Measurements from ENCODE around the gene NEGR1. TPM values are rescaled to one million over a fixed set of nuclear protein-coding genes. Genes with fewer than 3 reads are reported as not detected.

Gene NEGR1
- total RNA-seq, 1 donor from 2014 or later = 7.6 TPM

DNA sequence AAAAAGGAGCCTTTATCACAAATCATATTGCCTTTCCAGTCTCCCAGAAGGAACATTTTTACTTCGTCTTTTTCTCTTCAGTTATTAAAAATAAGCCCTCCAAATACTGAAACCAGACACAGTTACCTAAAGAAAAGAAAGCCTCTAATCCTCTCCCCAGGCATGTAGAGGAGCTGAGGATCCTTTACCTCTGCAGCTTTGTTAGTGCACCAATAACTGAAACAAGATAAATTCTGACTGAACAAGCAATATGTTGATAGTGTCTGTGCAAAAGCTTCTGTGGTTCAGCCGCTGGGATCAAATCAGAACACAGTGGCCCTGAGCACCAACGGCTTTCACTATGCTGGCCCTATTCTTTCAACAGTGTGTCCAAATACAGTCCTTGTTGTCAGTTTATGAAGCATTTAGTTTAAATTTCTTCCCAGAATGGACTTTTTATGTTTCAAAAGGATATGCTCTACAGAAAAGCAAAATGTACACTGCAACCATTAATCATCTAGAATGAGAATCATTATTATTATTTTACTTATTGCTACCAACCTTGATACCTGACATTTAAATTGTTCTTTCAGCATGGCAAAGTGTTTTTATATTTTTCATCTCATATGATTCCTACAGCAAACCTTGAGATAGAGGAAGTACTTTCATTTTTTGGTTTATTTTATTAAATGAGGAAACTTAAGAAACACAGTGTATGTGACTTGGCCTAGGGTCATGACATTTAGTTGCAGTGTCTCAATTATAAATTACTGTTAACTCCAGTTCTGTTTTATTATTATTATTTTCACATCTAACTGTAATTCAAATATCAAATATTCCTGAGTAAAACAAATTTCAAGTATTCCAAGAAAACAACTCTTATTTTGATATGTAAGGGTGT is 217.9 kb downstream of the NEGR1 start:
- no peak overlapping the region for H3K27ac Mint-ChIP-seq (ENCODE audit: unreplicated experiment)
- H3K4me1 Mint-ChIP-seq (ENCODE audit: unreplicated experiment) = no peaks in the 10 kb centered on the region
- no peak for DNase-seq (ENCODE audit: extremely low spot score, unreplicated experiment)
- H3K27me3 Mint-ChIP-seq (ENCODE audit: unreplicated experiment) = no peaks in the 10 kb centered on the region
- H3K4me3 Mint-ChIP-seq (ENCODE audit: unreplicated experiment) = no peak overlapping the region
- no peaks in the 10 kb centered on the region for H3K9me3 Mint-ChIP-seq (ENCODE audit: unreplicated experiment)
- H3K36me3 Mint-ChIP-seq (ENCODE audit: unreplicated experiment) = no peaks in the 10 kb centered on the region
- no peak for TF ChIP-seq CTCF (IDR thresholded peaks at IDR 0.05)

DNA sequence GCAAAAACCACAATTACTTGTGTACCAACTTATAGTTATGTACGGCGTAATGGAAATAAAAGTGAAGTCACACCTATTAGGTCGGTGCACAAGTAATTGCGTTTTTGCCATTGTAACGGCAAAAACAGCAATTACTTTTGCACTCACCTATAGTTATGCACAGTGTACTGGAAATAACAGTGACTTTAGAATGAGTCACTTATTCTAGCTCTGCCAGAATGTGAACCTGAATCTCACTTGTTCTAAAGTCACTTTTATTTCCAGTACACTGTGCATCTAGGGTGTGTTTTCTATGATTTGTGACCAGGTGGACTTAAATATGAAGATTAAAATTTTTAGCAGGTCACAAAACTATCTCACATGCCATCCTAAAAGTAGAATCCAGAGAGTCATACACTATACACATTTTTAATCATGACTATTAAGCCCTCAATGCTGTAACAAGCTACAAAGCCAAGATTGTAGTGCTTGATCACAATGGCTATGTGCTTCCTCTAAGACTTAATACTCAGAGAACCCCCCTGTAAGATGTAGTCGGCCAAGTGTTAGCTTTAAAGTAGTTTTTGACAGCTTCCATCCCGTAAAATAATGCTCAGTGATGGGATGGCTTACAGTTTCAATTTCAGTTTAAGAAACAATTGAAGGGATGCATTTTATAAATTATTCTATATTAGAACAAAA is 218.8 kb downstream of the NEGR1 start:
- Mint-ChIP-seq H3K27me3 (ENCODE audit: unreplicated experiment) (no peaks in the 10 kb centered on the region), H3K27ac (ENCODE audit: unreplicated experiment) (no peak overlapping the region), H3K4me1 (ENCODE audit: unreplicated experiment) (no peaks in the 10 kb centered on the region), H3K9me3 (ENCODE audit: unreplicated experiment) (no peaks in the 10 kb centered on the region), H3K36me3 (ENCODE audit: unreplicated experiment) (no peaks in the 10 kb centered on the region), H3K4me3 (ENCODE audit: unreplicated experiment) (no peak overlapping the region)
- no peak for DNase-seq (ENCODE audit: extremely low spot score, unreplicated experiment)
- no peak for TF ChIP-seq CTCF (IDR thresholded peaks at IDR 0.05)

- Mint-ChIP-seq H3K4me1 (ENCODE audit: unreplicated experiment) (no peaks in the 10 kb centered on the region), H3K36me3 (ENCODE audit: unreplicated experiment) (no peaks in the 10 kb centered on the region), H3K27me3 (ENCODE audit: unreplicated experiment) (no peaks in the 10 kb centered on the region), H3K27ac (ENCODE audit: unreplicated experiment) (no peak overlapping the region), H3K4me3 (ENCODE audit: unreplicated experiment) (no peak overlapping the region), H3K9me3 (ENCODE audit: unreplicated experiment) (no peaks in the 10 kb centered on the region)
- no peak for TF ChIP-seq CTCF (IDR thresholded peaks at IDR 0.05)
- DNase-seq (ENCODE audit: extremely low spot score, unreplicated experiment) = no peak
Observed at GRCh38 chr1:72062584-72062983, 219.8 kb downstream of the NEGR1 start.

GRCh38 chr1:72060466-72061245 is 221.7 kb downstream of the NEGR1 start:
- H3K9me3 Mint-ChIP-seq (ENCODE audit: unreplicated experiment) = no peaks in the 10 kb centered on the region
- no peaks in the 10 kb centered on the region for H3K4me1 Mint-ChIP-seq (ENCODE audit: unreplicated experiment)
- no peak overlapping the region for H3K4me3 Mint-ChIP-seq (ENCODE audit: unreplicated experiment)
- no peaks in the 10 kb centered on the region for H3K36me3 Mint-ChIP-seq (ENCODE audit: unreplicated experiment)
- TF ChIP-seq CTCF (IDR thresholded peaks at IDR 0.05) = no peak
- H3K27ac Mint-ChIP-seq (ENCODE audit: unreplicated experiment) = no peak overlapping the region
- no peak for DNase-seq (ENCODE audit: extremely low spot score, unreplicated experiment)
- H3K27me3 Mint-ChIP-seq (ENCODE audit: unreplicated experiment) = no peaks in the 10 kb centered on the region
